ENCODE data around the gene STRA6. TPM values are rescaled to one million over a fixed set of nuclear protein-coding genes. Genes with fewer than 3 reads are reported as not detected.
"Not testable (repeated sequence)": the region's sequence is repeated elsewhere in the genome, so short reads cannot be mapped to it uniquely, and the experiment has no call there.

STRA6 gene
- total RNA-seq, 1 donor from 2014 or later: not detected

DNA sequence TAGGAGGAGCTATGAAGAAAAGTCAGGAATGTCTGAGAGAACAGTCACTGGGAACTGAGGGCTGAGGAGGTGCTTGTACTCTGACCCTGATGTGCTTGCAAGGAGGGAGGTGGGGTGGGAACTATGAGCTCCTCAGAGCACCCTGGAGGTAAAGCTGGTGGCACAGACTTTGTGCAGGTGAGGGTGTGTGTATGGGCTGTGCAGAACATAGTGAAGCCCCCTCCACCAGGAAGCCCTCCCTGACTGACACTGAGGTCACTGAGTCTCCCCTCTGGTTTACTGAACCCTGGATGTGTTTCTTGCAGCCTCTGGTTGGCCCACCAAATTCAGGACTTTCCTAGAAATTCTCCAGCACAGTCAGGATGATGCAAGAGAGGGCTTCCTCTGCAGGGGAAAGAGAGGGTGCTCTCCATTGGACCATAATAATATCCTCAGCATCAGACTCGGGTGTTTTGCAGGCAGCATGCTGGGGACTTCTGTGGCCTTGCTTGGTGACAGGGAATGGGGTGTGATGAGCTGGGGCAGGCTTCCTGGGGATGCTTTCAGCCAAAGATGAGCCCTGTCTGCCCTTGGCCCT, 30.5 kb downstream of the STRA6 start:
- DNase-seq: no peak
- intact Hi-C loops (cut with micrococcal nuclease): no loop called here
- no peak for ATAC-seq

DNA sequence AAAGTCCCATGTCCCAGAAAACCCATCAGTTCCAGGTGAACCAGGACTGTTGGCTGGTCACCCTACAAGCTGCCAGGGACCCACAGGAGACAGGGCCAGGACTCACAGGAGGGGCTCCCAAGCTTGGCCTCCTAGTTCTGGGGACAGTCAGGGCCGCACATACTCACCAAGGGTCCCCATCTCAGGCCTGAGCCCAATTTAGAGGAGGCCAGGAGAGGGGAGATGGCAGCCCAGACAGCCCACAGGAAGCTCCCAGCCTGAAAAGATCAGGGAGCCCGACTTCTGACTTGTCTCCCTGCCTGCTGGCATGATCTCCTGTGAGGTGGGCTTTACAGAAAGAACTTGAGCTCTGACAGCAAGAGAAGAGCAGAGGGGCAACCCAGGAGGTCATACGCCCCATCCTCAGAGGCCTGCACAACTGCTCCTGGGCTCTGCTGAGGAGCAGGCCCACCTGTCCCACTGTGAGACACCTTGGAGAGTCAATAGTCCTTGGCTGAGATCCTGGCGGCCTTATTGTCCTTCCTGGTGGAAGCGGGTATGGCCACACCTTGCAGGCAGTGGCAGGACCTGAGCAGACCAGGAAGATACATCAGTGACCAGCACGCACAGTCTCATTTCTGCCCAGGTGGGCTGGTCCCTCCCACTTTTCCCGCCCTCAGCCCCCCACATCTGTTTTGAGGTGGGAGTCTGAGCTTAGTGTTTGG, 31.6 kb downstream of the STRA6 start:
- ATAC-seq (no peak), DNase-seq (no peak)
- intact Hi-C loops (cut with micrococcal nuclease): no loop called here

DNA sequence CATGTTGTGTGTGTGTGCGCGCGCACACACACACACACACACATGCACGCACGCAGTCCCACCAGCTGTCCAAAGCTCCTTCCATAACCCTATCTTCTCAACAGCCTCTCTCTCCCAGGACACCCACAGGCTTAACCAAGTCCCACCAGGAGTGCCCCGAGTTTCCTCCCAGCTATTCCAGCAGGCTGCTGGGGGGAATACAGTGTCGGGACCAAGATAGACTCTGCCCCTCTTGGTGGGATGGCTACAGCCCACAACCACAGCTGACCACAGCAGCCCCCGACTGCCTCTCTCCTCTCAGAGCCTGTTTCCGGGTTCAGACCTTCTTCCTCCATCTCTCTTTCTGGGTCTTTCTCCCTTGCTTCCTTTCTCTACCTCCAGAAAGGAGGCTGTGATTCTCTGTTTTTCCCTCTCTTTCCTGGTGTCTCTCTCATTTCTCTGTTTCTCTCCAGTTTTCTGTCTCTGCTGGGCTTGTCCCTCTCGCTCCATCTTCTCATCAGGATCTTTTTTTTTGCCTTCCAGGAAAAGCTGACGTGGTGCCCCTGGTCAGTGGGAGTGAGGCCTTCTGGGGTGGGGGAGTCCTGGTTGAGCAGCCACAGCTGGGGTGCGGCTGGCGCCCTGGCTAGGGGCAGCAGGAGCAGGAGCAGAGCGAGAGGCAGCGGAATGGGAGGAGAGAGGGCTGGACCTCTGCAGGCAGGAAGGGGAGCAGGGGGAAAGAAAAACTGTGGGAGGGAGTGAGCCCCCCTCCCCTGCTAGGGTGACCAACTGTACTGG, 32.3 kb downstream of the STRA6 start:
- ATAC-seq: no peak
- intact Hi-C loops (cut with micrococcal nuclease): no loop called here
- DNase-seq: no peak

DNA sequence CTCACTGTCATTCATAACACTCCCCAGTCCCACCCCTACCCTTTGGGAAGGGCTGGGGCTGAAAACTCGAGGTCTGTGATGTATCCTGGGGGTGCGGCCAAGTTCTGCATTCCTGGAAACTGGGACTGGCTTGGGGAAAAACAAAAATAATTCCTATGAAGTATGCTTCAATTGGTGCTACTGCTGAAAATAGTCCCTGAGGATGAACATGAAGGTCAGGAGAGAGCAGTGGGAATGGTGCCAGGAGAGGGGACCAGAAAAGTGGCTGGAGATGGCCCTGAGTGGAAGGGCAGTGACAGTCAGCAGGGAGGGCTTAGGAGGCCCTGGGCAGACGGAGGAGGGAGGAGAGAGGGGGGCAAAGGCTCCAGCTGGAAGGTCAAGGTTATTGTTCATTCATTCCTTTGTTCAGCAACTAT, 33.9 kb downstream of the STRA6 start:
- intact Hi-C loops (cut with micrococcal nuclease): no loop called here
- ATAC-seq (peak; percentile 27), DNase-seq (no peak)

DNA sequence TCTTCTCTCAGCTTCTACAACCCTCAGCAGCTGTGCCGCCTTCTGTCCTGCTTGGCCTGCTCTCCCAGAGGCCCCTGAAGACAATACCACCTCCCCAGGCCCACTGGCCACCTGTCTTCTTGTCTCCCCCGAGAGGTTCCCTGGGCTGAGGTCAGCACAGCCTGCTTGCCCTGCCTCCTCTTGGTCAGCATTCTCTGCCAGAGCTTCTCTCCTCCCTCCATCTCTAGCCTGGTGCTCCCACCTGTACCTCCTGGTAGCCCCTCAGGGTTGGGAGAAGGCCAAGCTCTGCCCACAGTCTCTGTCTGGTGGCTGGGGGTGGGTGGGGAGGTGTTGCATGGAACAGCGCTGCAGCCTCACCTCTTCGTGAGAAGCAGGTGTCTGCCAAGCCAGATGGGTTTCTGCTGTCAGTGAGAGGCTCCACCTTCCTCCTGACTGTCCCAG, 34.7 kb downstream of the STRA6 start:
- ATAC-seq (no peak), DNase-seq (no peak)
- intact Hi-C loops (cut with micrococcal nuclease): no loop called here

DNA sequence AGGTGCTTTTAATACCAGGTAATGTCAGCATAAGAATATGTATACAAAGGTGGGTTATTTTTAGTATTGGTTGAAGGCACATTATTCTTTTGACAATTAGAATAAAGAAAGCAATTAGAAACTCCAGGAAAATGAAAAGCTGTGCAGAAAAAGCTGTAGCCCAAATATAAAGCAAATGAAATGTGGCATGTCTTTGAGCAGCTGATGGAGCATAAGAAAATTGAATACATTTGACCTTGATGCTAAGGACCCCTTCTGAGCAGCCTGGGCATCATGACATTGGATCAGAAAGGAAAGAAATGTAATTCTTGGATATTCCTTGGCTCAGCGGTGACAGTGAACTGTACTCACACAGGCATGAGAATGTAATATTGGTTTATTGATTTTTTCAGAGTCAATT, 37.1 kb downstream of the STRA6 start:
- ATAC-seq (no peak), DNase-seq (no peak)
- intact Hi-C loops (cut with micrococcal nuclease): no loop called here

DNA sequence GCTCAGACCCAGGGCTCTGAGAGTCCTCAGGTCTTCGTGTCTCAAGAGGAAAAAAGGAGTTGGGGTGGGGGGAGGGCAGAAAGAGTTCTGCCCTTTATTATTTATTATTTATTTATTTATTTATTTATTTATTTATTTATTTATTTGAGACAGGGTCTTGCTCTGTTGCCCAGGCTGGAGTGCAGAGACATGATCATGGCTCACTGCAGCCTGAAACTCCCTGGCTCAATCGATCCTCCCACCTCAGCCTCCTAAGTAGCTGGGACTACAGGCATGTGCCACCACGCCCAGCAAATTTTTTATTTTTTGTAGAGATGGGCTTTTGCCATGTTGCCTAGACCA, 40.4 kb downstream of the STRA6 start:
- ATAC-seq; DNase-seq; intact Hi-C loops (cut with micrococcal nuclease): not testable (repeated sequence)

DNA sequence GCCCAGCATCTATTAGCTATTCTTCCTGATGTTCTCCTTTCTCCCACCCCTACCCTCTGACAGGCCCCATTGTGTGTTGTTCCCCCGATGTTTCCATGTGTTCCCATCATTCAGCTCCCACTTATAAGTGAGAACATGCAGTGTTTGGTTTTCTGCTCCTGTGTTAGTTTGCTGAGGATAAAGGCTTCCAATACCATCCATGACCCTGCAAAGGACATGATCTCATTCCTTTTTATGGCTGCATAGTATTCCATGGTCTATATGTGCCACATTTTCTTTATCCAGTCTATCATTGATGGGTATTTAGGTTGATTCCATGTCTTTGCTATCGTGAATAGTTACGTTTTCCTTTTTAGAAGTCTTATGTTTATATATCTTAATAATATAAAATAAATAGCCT, 42.2 kb downstream of the STRA6 start:
- intact Hi-C loops (cut with micrococcal nuclease); DNase-seq; ATAC-seq: not testable (repeated sequence)

DNA sequence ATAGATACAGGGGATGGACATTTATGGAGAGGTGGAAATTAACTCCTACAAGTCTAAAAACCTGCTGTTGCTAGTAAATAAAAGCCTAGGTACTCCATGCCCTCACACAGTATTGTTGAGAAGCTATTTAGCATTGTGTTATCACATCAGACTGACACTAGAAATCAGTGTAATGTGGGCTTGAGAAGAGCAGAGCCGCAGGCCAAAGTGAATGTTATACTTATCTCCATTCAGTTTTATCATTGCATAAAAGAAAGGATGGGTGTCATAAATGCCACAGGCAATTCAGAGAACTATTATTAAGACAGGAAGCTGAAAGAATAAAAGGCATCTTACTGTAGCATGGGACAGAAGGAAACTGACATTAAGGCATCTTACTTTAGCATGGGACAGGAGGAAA, 42.8 kb downstream of the STRA6 start:
- intact Hi-C loops (cut with micrococcal nuclease): no loop called here
- DNase-seq: no peak
- ATAC-seq: no peak

DNA sequence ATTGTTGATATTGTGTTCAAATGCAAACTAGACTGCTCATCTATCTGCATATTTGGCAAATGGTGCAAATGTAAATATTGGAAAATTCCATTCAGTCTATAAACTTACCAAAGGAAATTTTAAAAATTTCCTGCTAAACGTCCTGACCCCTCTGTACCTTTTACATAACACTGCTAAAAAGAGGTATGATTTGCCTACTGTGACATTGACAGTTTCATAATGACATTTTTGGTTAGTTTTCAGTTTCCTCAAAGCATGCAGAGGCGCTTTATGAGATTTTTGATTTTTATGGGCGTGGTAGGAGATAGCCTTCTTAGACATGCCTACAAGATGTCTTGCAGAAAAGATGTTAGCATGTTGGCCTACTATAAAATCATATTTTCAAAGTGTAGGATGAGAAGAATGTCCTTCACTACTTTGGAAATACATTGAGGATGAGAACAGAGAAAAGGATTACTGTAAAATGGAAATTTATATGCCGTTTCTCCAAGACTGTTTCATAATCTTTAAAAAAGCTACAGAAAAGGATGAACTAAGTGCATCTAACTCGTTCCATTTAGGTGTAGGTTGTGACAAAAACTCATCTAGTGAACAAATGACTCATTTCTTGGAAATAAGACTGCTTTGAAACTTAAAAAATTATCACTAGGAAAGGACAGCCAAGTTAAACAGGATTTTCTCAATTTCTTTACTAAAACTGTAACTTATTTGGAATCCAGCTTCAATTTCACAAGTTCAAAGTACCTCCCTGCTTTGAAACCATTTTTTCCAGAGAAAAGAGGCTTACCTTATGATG, 43.5 kb downstream of the STRA6 start:
- ATAC-seq (no peak), DNase-seq (no peak)
- intact Hi-C loops (cut with micrococcal nuclease): no loop called here

DNA sequence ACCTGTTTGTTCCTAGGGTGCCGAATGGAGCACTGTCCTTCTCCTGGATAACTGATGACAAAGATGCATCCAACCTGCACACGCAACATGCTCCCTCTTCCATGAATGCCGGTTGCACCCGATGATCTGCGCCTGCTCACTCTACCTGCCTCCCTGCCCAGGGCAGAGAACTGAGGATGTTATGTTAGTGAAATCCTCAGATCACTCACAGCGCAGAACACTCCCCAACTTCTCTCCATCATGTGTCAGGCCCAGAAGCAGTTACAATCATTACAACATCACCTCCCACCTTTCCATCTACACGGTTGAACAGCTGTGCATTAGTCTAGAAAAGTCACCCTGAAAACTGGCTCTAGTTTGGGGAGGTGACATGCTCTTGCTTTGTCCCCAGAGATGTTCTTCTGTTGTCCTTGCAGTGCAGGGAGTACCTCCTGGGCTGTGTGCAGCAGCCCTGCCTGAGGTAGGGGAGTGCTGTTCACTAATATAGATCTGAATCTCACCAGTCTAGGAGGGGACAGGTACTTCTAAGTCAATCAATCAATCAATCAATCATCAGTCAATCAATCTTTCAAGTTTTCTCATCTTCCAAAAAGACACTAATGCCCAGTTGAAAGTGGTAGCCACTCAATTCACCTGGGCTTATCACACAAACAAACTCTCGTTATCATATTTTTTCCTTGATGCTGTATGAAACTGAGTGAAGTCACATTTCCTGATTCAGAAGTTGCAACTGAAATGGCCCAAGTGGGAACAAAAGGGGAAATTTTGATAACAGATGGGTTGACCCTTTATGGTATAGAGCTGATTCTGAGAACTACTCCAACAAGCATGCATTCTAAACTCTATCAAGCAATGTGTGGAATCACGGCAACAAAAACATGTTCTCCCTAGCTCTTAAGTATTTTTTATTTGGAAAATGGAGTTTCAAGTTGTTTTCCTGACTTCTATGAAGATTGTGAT, 44.4 kb downstream of the STRA6 start:
- ATAC-seq: no peak
- intact Hi-C loops (cut with micrococcal nuclease): no loop called here

DNA sequence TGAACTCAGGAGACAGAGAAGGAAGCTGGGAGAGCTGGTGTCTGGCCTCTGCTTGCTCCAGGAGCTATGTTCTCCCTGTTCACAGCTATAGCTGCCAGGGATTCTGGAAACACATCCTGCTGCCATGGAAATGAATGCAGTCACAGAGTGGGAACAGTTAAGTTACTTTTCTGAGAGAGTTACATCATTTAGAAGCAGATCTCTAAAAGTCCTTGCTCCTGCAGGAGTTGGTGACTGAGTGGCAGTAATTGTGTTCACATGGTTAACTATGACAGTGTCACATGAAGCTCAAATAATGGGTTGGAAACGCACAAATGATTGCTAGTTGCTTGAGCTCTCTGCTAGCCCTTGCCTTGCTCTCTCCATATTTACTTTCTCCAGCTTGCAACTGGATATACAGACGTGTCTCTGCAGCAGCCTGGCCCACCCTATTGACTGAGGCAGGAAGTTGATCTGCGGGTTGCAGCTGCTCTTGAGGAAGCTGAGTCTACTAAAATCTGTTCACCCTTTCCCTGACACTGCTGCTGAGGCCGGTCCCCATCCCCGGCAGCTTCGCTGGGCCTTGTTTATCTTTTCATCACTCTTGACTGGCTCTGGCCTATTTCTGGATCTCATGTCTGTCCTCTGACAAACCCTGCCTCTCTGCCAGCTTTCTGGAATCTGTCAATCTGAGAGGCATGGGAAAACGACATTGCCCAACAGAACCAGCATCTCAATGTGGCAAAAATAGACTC, 45.7 kb downstream of the STRA6 start:
- DNase-seq (peak; percentile 49), ATAC-seq (peak; percentile 93)
- intact Hi-C loops (cut with micrococcal nuclease): no loop called here

More for the DNA sequence above, 44.4 kb downstream of the STRA6 start:
- no peak for DNase-seq

DNA sequence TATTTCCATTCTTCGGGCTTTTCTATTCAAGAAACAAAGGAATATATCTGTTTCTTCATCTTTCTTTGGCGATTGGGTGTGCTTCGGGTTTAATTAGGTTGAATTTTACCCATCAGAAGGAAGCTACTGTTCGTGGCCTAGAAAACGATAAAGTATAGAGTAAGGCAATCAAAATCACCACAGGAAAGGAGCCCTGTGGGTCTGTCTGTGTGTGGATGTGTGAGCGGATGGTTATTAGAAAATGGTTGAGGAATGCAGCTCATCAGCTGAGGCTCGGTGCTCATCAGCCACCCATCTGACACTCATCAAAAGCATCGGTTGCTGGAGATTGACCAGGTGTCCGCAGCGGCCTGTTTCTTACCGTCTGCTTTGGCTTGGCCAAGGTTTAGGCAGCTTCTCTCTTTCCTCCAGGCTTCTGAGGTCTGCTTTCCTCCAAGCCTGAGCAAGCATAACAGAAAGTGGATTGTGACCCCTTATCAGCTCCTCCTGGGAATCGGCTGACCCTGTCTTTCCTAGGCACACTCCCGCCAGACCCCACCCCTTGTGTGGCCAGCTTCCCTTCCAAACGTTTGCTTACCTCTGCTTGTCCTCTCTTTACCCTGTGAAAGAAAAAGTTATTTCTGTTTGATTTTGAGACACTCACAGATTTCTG, 46.7 kb downstream of the STRA6 start:
- intact Hi-C loops (cut with micrococcal nuclease): no loop called here
- DNase-seq (no peak), ATAC-seq (no peak)

DNA sequence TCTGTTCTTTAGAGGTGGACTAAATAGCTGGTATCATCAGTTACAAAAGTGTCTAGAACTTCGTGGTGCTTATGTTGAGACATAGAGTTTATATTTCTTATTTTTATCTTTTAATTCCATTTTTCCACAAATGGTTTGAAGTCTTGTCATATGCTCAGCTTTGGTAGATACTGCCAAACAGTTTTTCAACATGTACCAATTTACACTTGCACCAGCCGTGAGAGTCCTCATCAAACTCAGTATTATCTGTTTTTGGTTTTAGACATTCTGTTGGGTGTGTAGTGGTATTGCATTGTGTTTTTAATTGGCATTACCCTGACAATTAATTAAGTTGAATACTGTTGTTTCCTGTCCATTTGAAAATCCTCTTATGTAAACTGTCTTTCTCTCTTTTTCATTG, 55.5 kb downstream of the STRA6 start:
- DNase-seq (no peak), ATAC-seq (no peak)
- intact Hi-C loops (cut with micrococcal nuclease): no loop called here

DNA sequence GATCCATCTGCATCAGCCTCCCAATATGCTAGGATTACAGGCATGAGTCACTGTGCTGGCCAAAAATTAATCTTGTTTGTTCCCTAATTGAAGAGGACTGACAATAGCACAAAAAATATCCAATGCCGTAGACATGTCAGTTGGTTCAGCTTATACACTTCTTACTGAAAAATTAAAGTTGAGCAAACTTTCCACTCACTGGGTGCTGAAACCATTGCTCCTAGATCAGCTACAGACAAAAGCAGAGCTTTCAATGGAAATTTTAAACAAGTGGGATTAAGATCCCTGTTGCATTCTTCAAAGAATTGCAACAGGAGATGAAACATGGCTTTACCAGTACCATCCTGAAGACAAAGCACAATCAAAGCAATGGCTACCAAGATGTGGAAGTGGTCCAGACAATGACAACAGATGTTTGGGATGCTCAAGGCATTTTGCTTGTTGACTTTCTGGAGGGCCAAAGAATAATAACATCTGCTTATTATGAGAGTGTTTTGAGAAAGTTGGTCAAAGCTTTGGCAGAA, 56.2 kb downstream of the STRA6 start:
- intact Hi-C loops (cut with micrococcal nuclease): no loop called here
- DNase-seq (no peak), ATAC-seq (no peak)

DNA sequence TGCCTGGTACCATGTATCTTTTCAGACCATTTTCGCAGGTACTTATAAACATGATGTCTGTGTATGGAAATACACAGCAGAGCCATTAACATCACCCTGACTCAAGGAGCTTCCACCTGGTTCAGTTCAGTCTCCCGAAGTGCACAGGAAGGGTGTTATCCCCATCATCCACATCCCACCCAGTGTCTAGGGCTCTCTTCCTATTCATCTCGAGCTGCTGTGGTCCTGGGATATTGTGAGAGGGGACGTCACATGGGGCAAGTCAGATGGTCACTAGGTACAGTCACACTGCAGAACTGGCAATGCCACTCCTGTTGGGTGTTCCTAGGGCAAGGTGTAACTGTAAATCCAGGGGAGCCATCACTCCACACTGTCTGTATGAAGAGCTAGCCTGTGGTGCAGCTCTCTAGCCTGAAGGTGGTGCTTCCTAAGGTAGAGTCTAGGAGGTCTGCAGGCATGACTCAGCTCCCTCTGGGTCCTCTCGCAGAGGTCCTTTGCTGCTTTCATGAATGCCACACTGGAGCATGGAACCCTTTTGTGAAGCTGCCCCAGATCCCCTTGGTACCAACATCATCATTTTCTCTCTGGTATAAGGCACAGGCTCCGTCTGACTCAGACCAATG, 58.3 kb downstream of the STRA6 start:
- intact Hi-C loops (cut with micrococcal nuclease): no loop called here
- DNase-seq: no peak
- ATAC-seq: no peak

DNA sequence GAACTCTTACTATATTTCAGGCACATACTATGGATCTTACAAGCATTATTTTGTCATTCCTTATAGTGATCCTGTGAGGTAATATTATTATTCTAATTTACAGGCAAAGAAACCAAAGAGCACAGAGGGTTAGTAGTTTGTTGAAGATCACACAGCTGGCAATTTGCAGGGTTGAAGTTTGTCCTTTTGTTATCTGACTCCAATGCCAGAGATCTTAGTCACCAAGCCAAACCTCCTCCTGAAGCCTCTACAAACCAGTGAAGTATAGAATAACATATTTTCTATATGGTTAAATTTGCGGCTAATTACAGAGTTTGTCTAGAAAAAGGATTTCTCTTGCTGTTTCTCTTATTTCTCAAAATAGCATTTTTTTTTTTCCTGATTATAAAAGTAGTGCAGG, 61.0 kb downstream of the STRA6 start:
- no peak for ATAC-seq
- no peak for DNase-seq

More for the DNA sequence above, 61.0 kb downstream of the STRA6 start:
- intact Hi-C loops (cut with micrococcal nuclease): no loop called here
